Immature natural killer cell (primary cell): ENCODE data around the gene XCL1. TPM values are rescaled to one million over a fixed set of nuclear protein-coding genes. Genes with fewer than 3 reads are reported as not detected.
A peak's percentile ranks its signal among the peaks of the same experiment; 100 is the strongest.
"Not testable (repeated sequence)": the region's sequence is repeated elsewhere in the genome, so short reads cannot be mapped to it uniquely, and the experiment has no call there.

Experiments
- DNase-seq, 3 donors: peaks; one replicate each; pipeline ENCODE4 v3.0.0; 2022; ENCODE audit warnings: mixed read lengths in 1 of 3
- H3K27ac Mint-ChIP-seq, 6 donors: one replicate each; pipeline ENCODE4 v1.8.0; 2020; ENCODE audit warnings: mixed read lengths in 6 of 6, mild to moderate bottlenecking in 5 of 6, inconsistent platforms in 4 of 6, moderate library complexity in 3 of 6
- H3K27me3 Mint-ChIP-seq, 3 donors: one replicate each; pipeline ENCODE4 v1.8.0; 2020 to 2021; ENCODE audit warnings: low read depth in 3 of 3, mild to moderate bottlenecking in 3 of 3, mixed read lengths in 3 of 3, moderate library complexity in 3 of 3, inconsistent platforms in 1 of 3
- H3K36me3 Mint-ChIP-seq, 3 donors: one replicate each; pipeline ENCODE4 v1.8.0; 2020; ENCODE audit warnings: mixed read lengths in 3 of 3, inconsistent platforms in 2 of 3, mild to moderate bottlenecking in 2 of 3
- H3K4me1 Mint-ChIP-seq, 2 donors: one replicate each; pipeline ENCODE4 v1.8.0; 2020; ENCODE audit warnings: inconsistent platforms in 2 of 2, mild to moderate bottlenecking in 2 of 2, mixed read lengths in 2 of 2, moderate library complexity in 1 of 2
- H3K4me3 Mint-ChIP-seq, 5 donors: one replicate each; pipeline ENCODE4 v1.8.0; 2020; ENCODE audit warnings: mild to moderate bottlenecking in 5 of 5, mixed read lengths in 5 of 5, inconsistent platforms in 3 of 5, moderate library complexity in 3 of 5
- H3K9me3 Mint-ChIP-seq, 6 donors: one replicate each; pipeline ENCODE4 v1.8.0; 2020; ENCODE audit warnings: mild to moderate bottlenecking in 6 of 6, mixed read lengths in 6 of 6, inconsistent platforms in 4 of 6, moderate library complexity in 3 of 6
- polyA plus RNA-seq, 3 donors: library from polyadenylated mRNA; unstranded; fragments of 300-500 nt; fragmentation: Illumina TruSeq; gene quantifications; one replicate each; pipeline ENCODE4 v1.2.3, GENCODE V29; 2021

The XCL1 gene
- polyA plus RNA-seq, 3 donors from 2014 or later: 40.1 to 123 (median 59.8) TPM

DNA sequence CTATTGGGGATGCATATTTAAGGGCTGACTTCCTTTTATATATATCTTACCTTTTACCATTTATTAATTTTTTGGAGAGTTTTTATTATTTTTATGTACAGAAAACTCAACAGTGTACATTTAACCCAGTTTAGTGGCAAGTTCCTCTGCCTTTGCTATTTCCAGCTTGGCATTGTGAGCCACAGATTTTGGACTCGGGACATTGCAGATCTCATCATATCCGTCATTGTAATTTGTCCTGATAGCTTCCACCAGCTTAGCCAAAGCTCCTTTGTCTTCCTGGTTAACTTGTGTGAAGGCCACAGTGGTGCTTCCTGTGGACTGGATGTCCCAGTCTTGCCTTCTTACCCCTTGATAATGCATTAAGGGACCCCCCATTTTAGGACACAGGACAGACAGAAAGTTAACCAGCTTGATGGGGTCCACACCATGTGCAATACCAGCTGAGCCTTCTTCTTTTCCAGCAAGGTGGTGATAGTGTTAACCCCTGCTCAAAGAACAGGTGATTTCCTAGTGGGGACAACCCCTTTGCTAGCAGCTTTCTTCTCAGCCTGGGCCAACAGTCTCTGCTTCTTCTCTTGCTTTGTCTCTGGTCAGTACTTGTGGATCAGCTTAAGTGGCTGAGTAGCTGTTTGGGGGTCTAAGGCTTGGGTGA is 2.3 kb downstream of the XCL1 start:
- not testable (repeated sequence) for DNase-seq, H3K9me3 Mint-ChIP-seq, H3K27me3 Mint-ChIP-seq
- H3K4me3 Mint-ChIP-seq: peak overlapping the region; percentile 70 to 90 (median 81)
- H3K4me1 Mint-ChIP-seq: peaks cover 43 to 69% of the 10 kb centered on the region in 2 donors
- peak overlapping the region in 5 of 6 donors; percentile 63 to 90 (median 79) for H3K27ac Mint-ChIP-seq
- peaks cover 0 to 22% (median 7%) of the 10 kb centered on the region in 3 donors for H3K36me3 Mint-ChIP-seq

DNA sequence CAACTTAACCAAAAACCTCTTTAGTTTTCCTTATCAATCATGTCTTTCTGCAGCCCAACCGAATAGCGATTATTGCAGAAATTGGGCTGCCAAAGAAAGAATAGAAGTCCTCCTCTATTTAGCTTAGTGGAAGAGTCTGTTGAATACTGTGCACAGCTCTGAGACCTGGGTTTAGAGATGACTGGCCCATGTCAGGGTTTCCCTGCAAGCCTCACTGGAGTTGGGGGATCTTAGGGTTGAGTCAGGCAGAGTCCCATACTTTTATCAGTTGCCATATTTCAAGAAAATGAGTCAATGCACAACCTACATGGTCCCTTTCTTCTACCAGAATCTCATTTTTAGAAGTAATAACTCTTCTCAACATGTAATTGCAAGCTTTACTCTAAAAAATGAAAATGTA is 3.9 kb downstream of the XCL1 start:
- not testable (repeated sequence) for DNase-seq, H3K27me3 Mint-ChIP-seq, H3K9me3 Mint-ChIP-seq
- Mint-ChIP-seq H3K27ac (peak overlapping the region in 4 of 6 donors; percentile 49 to 78 (median 68)), H3K36me3 (peaks cover 0 to 22% (median 4%) of the 10 kb centered on the region in 3 donors), H3K4me1 (peaks cover 30 to 54% of the 10 kb centered on the region in 2 donors), H3K4me3 (peak overlapping the region in 4 of 5 donors; percentile 67 to 90 (median 78))

DNA sequence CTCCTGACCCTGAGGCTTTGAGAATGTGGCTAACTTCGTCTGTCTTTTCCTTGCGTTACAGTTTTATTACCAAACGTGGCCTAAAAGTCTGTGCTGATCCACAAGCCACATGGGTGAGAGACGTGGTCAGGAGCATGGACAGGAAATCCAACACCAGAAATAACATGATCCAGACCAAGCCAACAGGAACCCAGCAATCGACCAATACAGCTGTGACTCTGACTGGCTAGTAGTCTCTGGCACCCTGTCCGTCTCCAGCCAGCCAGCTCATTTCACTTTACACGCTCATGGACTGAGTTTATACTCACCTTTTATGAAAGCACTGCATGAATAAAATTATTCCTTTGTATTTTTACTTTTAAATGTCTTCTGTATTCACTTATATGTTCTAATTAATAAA is 4.6 kb downstream of the XCL1 start:
- Mint-ChIP-seq H3K4me1 (peaks cover 27 to 49% of the 10 kb centered on the region in 2 donors), H3K27ac (peak overlapping the region in 3 of 6 donors; percentile 20 to 60 (median 25)), H3K36me3 (peaks cover 0 to 22% (median 4%) of the 10 kb centered on the region in 3 donors), H3K4me3 (peak overlapping the region in 4 of 5 donors; percentile 5 to 33 (median 20))
- H3K27me3 Mint-ChIP-seq, H3K9me3 Mint-ChIP-seq: not testable (repeated sequence)
- peak in 1 of 3 donors; percentile 22 for DNase-seq

DNA sequence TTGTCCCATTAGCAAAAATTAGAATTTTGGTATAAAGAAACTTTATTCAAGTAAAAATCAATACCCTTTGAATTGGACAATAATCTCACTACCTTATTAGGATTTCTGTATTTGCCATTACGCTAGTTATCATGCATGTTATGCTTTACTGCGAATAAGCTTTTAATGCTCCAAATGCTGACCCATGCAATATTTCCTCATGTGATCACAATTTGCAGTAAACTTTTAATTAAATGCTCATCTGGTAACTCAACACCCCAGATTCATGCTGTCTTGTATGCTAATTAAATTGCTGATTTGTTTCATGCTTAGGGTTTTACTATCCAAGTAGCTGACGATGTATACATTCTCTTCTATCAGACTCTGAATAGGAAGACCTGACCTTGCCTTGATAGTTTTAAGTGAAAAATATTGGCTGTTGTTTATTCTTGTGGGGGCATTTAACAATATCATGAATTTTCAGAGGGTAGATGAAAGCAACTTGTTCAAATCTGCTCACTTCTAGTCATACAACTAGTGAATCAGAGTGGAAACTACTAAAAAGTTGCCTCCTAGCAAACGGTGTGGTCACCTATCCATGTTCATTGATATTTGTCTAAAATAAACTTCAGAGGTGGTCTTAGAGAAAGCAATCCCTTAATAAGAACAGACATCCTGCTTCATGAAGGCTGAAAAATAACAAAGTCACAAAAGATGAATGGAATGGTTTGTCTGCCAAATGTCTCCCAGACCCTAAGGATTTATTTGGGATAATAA is 5.6 kb downstream of the XCL1 start:
- Mint-ChIP-seq H3K4me3 (no peak overlapping the region), H3K36me3 (peaks cover 0 to 22% (median 4%) of the 10 kb centered on the region in 3 donors), H3K27ac (peak overlapping the region in 2 of 6 donors; percentile 8 to 68), H3K27me3 (peaks cover 3 to 4% (median 4%) of the 10 kb centered on the region in 3 donors), H3K4me1 (peaks cover 20 to 41% of the 10 kb centered on the region in 2 donors), H3K9me3 (no peaks in the 10 kb centered on the region)
- no peak for DNase-seq

DNA sequence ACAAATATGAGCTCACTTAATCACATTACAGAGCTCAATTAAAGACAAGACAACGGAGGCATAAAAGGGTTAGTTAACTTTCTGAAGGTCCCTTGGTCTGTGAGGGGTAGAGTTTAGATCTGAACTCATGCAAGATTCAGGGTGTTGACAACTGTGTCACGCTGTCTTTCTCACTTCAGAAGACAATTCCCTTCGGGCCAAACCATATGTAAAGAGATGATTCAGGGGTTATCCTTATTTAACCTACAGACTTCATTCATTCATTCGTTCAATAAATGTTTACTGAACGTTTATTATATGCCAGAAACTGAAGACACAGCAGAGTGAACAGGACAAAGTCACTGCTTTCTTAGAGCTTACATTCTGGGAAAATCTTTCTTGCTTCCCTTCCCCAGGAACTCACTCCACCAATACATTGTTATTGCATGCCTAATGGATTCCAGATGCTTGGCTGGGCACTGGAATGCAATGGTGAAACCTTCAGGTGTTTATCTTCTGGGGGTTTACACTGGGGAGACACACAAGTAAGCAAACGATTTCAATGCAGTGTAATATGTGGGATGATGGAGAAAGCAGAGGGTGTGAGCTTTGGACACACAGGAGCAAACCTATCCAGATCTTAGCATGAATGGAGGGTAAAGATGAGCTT is 6.4 kb downstream of the XCL1 start:
- Mint-ChIP-seq H3K4me1 (peaks cover 15 to 33% of the 10 kb centered on the region in 2 donors), H3K36me3 (peaks cover 5 to 20% (median 8%) of the 10 kb centered on the region in 3 donors), H3K27ac (peak overlapping the region in 2 of 6 donors; percentile 23 to 34), H3K27me3 (peaks cover 0 to 4% (median 2%) of the 10 kb centered on the region in 3 donors), H3K9me3 (peaks cover 0 to 4% (median 0%) of the 10 kb centered on the region in 6 donors), H3K4me3 (no peak overlapping the region)
- DNase-seq: no peak

DNA sequence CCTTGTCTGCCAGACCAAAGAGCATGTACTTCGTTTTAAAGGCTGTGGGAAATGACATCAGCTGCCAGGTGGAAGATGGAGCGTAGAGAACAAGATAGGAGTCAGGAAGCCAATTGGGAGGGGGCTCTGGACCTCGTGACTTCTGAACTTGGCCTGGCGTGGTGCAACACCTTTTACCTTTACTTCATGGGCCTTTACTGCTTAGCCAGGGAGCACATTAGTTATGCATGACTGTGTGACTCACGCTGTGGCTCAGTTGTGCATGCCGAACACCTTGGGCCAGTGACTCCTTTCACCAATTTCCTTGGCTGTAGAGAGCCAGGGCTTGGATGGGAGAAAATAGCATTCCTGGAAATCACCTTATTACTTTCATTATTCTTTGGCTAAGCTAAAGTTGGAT is 7.2 kb downstream of the XCL1 start:
- Mint-ChIP-seq H3K4me3 (no peak overlapping the region), H3K27ac (peak overlapping the region in 1 of 6 donors; percentile 23), H3K27me3 (peaks cover 0 to 4% (median 2%) of the 10 kb centered on the region in 3 donors), H3K9me3 (peaks cover 0 to 4% (median 0%) of the 10 kb centered on the region in 6 donors), H3K36me3 (peaks cover 5 to 15% (median 7%) of the 10 kb centered on the region in 3 donors), H3K4me1 (peaks cover 12 to 26% of the 10 kb centered on the region in 2 donors)
- no peak for DNase-seq

DNA sequence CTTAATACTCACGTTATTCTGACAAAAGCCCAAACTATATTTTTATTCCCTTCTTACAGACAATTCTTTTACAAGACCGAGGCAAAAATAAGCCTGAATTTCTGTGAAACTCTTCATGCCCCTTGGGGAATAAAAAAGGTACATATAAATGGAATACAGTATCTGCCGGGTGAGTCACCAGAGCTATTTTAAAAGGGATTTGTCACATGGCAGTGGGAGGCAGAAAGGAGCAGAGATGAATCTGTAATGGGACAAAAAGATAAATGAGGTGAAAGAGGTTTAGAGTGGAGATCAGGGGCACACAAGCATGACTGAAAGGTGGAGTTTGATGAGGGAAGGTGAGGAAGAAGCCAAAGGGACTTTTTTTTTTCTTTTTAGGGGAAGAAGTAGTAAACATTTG is 8.8 kb downstream of the XCL1 start:
- peaks cover 0 to 4% (median 0%) of the 10 kb centered on the region in 6 donors for H3K9me3 Mint-ChIP-seq
- peaks cover 4 to 13% (median 5%) of the 10 kb centered on the region in 3 donors for H3K36me3 Mint-ChIP-seq
- H3K4me1 Mint-ChIP-seq: peaks cover 3 to 9% of the 10 kb centered on the region in 2 donors
- no peak overlapping the region for H3K4me3 Mint-ChIP-seq
- peaks cover 0 to 4% (median 2%) of the 10 kb centered on the region in 3 donors for H3K27me3 Mint-ChIP-seq
- no peak overlapping the region for H3K27ac Mint-ChIP-seq
- DNase-seq: no peak

DNA sequence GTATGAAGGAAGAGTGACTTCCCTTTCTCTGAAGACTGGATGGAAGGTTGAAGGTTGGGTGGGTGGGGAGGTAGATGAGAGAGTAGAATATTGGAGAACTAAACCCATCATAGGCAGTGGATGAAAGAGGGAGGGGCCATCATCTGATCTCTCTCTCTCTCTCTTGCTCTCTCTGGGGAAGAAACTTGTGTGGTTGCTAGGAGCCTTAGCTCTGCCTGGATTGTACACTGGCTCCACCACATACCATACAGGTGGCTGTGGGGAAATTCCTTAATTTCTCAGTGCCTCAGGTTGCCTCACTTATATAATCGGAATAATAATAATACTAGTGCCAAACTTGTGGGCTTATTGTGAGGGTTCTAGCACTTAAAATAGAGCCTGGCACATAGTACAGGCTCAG is 9.5 kb downstream of the XCL1 start:
- Mint-ChIP-seq H3K27me3 (peaks cover under 1 to 4% (median 2%) of the 10 kb centered on the region in 3 donors), H3K4me1 (peaks cover 1 to 2% of the 10 kb centered on the region in 2 donors), H3K4me3 (no peak overlapping the region), H3K36me3 (peaks cover 4 to 10% (median 5%) of the 10 kb centered on the region in 3 donors), H3K27ac (no peak overlapping the region), H3K9me3 (peaks cover 0 to 4% (median 0%) of the 10 kb centered on the region in 6 donors)
- no peak for DNase-seq

DNA sequence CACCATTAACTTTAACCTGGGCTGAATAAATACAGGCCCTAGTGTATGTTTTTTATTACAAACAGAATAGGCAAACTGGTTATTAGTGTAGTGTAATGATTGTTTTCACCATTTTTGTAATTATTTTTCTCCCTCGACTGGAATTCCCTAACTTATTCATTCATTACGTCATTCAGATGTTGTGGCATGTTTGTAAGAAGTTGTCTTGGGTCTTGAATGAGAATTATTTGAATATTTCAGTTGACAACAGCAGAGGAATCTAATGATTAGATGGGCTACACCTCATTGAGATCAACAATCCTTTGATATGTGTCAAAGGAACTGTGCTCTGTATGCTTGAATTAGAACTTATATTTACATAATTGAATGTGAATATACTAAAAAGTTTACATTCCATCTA is 12.8 kb downstream of the XCL1 start:
- Mint-ChIP-seq H3K27me3 (peaks cover 0 to 2% (median 2%) of the 10 kb centered on the region in 3 donors), H3K9me3 (peaks cover 0 to 4% (median 0%) of the 10 kb centered on the region in 6 donors), H3K4me3 (no peak overlapping the region), H3K27ac (no peak overlapping the region), H3K4me1 (no peaks in the 10 kb centered on the region), H3K36me3 (peaks cover 3 to 5% (median 4%) of the 10 kb centered on the region in 3 donors)
- no peak for DNase-seq

DNA sequence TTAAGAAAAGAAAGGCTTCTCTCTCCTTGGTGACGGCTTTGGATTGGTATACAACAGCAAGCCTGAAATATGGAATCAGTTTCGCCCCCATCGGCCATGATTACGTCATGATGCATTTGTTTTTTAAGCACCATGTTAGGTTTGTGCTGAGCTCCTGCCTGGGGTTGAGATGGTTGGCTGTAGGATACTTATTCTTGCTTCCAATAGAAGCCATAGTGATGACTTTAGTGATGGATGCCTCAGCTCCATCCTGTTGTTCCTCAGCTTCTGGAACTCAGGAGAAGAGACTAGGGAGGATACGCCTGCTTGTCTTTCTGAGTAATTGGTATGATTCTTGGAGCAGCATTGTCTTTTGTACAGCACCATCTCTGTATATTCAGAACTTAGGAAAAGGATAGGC is 14.7 kb downstream of the XCL1 start:
- no peak for DNase-seq
- Mint-ChIP-seq H3K36me3 (peaks cover 3 to 5% (median 4%) of the 10 kb centered on the region in 3 donors), H3K27me3 (peaks cover 0 to 2% (median 0%) of the 10 kb centered on the region in 3 donors), H3K9me3 (peaks cover 0 to 4% (median 0%) of the 10 kb centered on the region in 6 donors), H3K4me1 (no peaks in the 10 kb centered on the region), H3K4me3 (no peak overlapping the region), H3K27ac (no peak overlapping the region)

DNA sequence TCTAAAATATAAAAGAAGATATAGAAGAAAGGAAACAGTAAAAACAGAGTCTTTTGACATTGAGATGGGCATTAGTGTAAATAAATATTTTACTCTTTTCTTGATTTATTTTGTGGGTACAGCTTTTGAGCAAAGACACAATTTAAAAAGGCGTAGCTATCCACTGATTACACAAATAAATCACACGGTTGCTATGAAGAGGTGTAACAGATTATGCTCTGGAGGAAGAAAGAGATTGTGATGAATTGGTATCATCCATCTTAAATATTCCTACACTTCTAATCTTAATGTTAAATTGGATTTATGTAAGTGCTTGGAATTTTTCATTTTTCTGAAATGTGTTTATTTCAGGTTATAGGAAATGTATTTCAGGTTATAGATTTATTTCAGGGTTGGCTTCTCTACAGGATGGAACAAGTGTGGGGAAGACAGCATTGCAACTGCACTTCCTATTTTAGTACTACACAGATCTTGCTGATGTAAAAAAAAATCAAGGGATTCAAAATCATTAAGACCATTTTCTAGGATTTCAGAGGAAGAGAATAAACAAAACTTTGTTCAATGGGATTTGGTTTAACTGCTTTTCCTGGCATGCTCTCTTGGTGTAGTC is 15.3 kb downstream of the XCL1 start:
- Mint-ChIP-seq H3K27me3 (peaks cover 0 to 2% (median 0%) of the 10 kb centered on the region in 3 donors), H3K36me3 (peaks cover 3 to 5% (median 4%) of the 10 kb centered on the region in 3 donors), H3K4me1 (no peaks in the 10 kb centered on the region), H3K4me3 (no peak overlapping the region), H3K27ac (no peak overlapping the region), H3K9me3 (peaks cover 0 to 4% (median 0%) of the 10 kb centered on the region in 6 donors)
- DNase-seq: no peak

DNA sequence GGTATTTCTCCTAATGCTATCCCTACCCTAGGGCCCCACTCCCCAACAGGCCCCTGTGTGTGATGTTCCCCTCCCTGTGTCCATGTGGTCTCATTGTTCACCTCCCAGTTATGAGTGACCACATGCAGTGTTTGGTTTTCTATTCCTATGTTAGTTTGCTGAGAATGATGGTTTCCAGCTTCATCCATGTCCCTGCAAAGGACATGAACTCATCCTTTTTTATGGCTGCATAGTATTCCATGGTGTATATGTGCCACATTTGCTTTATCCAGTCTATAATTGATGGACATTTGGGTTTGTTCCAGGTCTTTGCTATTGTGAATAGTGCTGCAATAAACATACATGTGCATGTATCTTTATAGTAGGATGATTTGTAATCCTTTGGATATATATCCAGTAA is 19.0 kb downstream of the XCL1 start:
- not testable (repeated sequence) for H3K4me1 Mint-ChIP-seq, DNase-seq, H3K27ac Mint-ChIP-seq

DNA sequence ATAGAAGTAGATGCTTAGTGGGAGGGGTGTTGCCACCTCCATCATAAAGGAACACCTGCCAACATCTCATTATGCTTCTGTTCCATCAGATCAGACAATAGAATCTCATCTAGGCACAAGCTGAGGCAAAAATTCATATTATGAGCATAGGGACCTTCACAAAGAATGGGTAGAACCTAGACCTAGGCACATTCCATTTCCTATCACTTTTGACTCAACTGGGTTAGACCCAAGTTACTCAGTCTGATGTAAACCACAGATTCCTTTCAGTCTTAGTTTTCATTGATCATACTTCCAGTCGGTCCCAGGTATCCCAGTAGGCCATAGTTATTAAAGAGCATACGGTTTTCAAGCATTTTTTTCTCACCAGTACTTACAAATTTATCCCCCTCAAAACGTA is 21.7 kb downstream of the XCL1 start:
- H3K27ac Mint-ChIP-seq: no peak overlapping the region

More for the DNA sequence above, 19.0 kb downstream of the XCL1 start:
- H3K27me3 Mint-ChIP-seq, H3K9me3 Mint-ChIP-seq, H3K36me3 Mint-ChIP-seq, H3K4me3 Mint-ChIP-seq: not testable (repeated sequence)

More for the DNA sequence above, 21.7 kb downstream of the XCL1 start:
- Mint-ChIP-seq H3K27me3 (peaks cover 0 to 5% (median 0%) of the 10 kb centered on the region in 3 donors), H3K4me3 (no peak overlapping the region), H3K36me3 (no peaks in the 10 kb centered on the region), H3K9me3 (no peaks in the 10 kb centered on the region), H3K4me1 (no peaks in the 10 kb centered on the region)
- DNase-seq: no peak
